Right lobe of liver (tissue), 4 donors: ENCODE results near the gene FAM32A.

Source experiments
- CTCF ChIP-seq, 4 donors: fragments of 200-600 bp in 3 of 4; fragments of 450-650 bp in 1 of 4; IDR thresholded peaks; one replicate each; pipeline versions ENCODE4 v1.5.1 to v1.8.0; 2016 to 2022; ENCODE audit warnings: antibody characterized with exemption in 4 of 4, mild to moderate bottlenecking in 2 of 4
- POLR2A ChIP-seq: fragments of 450-650 bp; IDR thresholded peaks from one replicate; pipeline ENCODE4 v1.6.1; 2017; ENCODE audit warnings: antibody characterized with exemption, mild to moderate bottlenecking
- donor health status: DM: no; HTN: no; CAD: no.
- donor health status: DM: no; HTN: no; CAD: no.
- donor health status: DM: no; HTN: yes; CAD: no.

- no peak for TF ChIP-seq CTCF (IDR thresholded peaks at IDR 0.05)
- TF ChIP-seq POLR2A = no peak
These were observed 42.8 kb downstream of the FAM32A start for GRCh38 chr19:16227837-16228636.
